ENCODE data around the gene BCL2. TPM values are rescaled to one million over a fixed set of nuclear protein-coding genes. Genes with fewer than 3 reads are reported as not detected.

The BCL2 gene
- total RNA-seq, 1 experiment from 2014 or later, result 1.5 TPM

DNA sequence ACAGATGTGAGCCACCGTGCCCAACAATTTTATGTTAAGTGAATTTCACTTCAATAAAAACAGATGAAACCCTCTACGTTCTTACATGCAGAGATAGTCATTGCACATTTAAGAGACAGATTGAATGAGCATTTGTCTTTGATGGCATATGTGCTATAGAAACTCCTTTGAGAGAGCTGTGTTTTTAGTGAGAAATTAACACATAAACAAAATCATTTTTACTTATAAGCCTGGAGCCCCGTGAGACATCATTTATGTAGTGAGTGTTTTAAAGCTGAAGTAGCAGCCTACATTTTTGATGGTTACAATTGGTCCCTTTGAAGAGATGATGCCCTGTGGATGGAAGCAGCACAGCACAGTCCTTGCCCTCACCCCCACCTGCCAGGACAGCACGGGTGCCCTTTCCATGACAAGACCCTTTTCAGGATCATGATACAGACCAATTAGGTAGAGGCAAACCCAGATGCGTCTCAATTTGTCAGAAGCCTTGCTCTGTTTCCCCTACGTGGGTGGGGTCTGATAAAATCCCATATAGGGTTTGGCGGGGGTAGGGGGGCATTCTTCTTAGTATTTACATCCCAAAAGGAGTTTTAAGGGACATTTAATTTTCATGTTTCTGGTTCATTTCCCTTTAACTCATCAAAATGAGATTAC, 237.1 kb downstream of the BCL2 start:
- intact Hi-C loops (cut with micrococcal nuclease), result no loop called here
- Histone ChIP-seq H3K9ac (ENCODE audit: low read length) (no peak overlapping the region), H3K36me3 (ENCODE audit: low read depth, low read length) (no peaks in the 10 kb centered on the region), H3K4me1 (ENCODE audit: insufficient read depth, low read length) (no peaks in the 10 kb centered on the region), H3K4me2 (ENCODE audit: low read length) (no peak overlapping the region), H3K27ac (ENCODE audit: low read length) (no peak overlapping the region), H3K4me3 (ENCODE audit: low read length) (no peak overlapping the region), H3K79me2 (ENCODE audit: low read length) (no peaks in the 10 kb centered on the region), H2AFZ (ENCODE audit: low read length) (no peak overlapping the region), H3K27me3 (ENCODE audit: low read length) (peaks cover 39% of the 10 kb centered on the region; the same call in 1 of the 2 replicates), H4K20me1 (ENCODE audit: low read length) (no peaks in the 10 kb centered on the region), H3K9me3 (ENCODE audit: low read length) (no peaks in the 10 kb centered on the region), H3F3A (ENCODE audit: low read length, unreplicated experiment) (no peaks in the 10 kb centered on the region), H3K9me2 (replicated peaks; ENCODE audit: low read length) (no peaks in the 10 kb centered on the region)
- DNase-seq (no peak), ATAC-seq (no peak)
- TF ChIP-seq EZH2 (IDR thresholded peaks at IDR 0.05; ENCODE audit: low read length, unreplicated experiment), result no peak
- no peak for TF ChIP-seq EZH2phosphoT487 (IDR thresholded peaks at IDR 0.05; ENCODE audit: borderline replicate concordance, low read length)
- no peak for TF ChIP-seq CTCF (conservative IDR thresholded peaks at IDR 0.05; ENCODE audit: low read depth, low read length)
- CTCF ChIA-PET, result no interaction called here
- POLR2A ChIA-PET (ENCODE audit: unreplicated experiment), result no interaction called here
- no TSS peak for BruUV-seq (replicated peaks)

DNA sequence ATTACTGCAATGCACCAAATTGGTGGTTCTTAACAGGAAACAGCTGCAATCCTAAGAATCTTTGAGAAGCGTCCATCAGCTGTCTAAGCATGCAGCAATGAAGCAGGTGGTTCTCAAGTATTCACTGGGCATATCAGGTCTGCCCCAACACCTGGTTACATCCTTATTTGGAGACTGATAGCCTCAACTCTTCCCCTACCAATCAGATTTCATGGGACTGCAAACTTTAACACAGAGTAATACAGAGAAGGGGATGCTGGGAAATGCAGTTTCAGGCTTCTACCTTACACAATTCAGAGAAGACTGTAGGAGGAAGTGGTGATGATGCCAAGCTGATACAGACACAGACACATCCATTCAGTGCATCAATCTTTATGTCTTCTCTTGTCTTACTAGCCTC, 240.5 kb downstream of the BCL2 start:
- Histone ChIP-seq H3K4me2 (ENCODE audit: low read length) (no peak overlapping the region), H2AFZ (ENCODE audit: low read length) (no peak overlapping the region), H3K79me2 (ENCODE audit: low read length) (no peaks in the 10 kb centered on the region), H3K9ac (ENCODE audit: low read length) (no peak overlapping the region), H3K27me3 (ENCODE audit: low read length) (peaks cover 22% of the 10 kb centered on the region; the same call in 1 of the 2 replicates), H3K27ac (ENCODE audit: low read length) (no peak overlapping the region), H3K4me3 (ENCODE audit: low read length) (no peak overlapping the region), H3F3A (ENCODE audit: low read length, unreplicated experiment) (no peaks in the 10 kb centered on the region), H3K4me1 (ENCODE audit: insufficient read depth, low read length) (peaks cover 4% of the 10 kb centered on the region; the same call in 1 of the 2 replicates), H3K36me3 (ENCODE audit: low read depth, low read length) (no peaks in the 10 kb centered on the region), H3K9me2 (replicated peaks; ENCODE audit: low read length) (no peaks in the 10 kb centered on the region), H3K9me3 (ENCODE audit: low read length) (no peaks in the 10 kb centered on the region), H4K20me1 (ENCODE audit: low read length) (no peaks in the 10 kb centered on the region)
- TF ChIP-seq EZH2 (IDR thresholded peaks at IDR 0.05; ENCODE audit: low read length, unreplicated experiment) (no peak), CTCF (conservative IDR thresholded peaks at IDR 0.05; ENCODE audit: low read depth, low read length) (no peak), EZH2phosphoT487 (IDR thresholded peaks at IDR 0.05; ENCODE audit: borderline replicate concordance, low read length) (no peak)
- no TSS peak for BruUV-seq (replicated peaks)
- ATAC-seq (no peak), DNase-seq (no peak)
- CTCF ChIA-PET, result no interaction called here
- POLR2A ChIA-PET (ENCODE audit: unreplicated experiment), result no interaction called here
- intact Hi-C loops (cut with micrococcal nuclease), result no loop called here

DNA sequence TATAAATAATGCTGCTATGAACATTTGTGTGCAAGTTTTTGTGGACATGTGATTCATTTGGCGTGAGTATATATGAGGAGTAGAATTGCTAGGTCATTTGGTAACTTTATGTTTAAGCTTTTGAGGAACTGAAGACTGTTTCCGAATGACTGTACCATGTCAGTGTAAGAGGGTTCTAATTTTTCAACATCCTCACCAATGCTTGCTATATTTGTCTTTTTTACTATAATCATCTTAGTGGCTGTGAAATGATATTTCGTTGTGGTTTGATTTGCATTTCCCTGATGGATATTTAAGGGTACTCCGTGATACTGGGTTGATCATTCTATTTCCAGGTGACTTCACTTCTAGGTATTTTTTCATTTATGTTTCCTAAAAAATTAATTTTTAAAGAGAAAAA, 241.1 kb downstream of the BCL2 start:
- peaks cover 4% of the 10 kb centered on the region; the same call in 1 of the 2 replicates for H3K4me1 ChIP-seq (ENCODE audit: insufficient read depth, low read length)
- H3K79me2 ChIP-seq (ENCODE audit: low read length), result no peaks in the 10 kb centered on the region
- no peak for ATAC-seq
- BruUV-seq (replicated peaks), result no TSS peak
- no peak overlapping the region for H3K27ac ChIP-seq (ENCODE audit: low read length)
- ChIA-PET POLR2A (ENCODE audit: unreplicated experiment) (no interaction called here), CTCF (no interaction called here)
- no peaks in the 10 kb centered on the region for H3F3A ChIP-seq (ENCODE audit: low read length, unreplicated experiment)
- no peak for DNase-seq
- H3K9ac ChIP-seq (ENCODE audit: low read length), result no peak overlapping the region
- H3K36me3 ChIP-seq (ENCODE audit: low read depth, low read length), result no peaks in the 10 kb centered on the region
- H3K9me2 ChIP-seq (replicated peaks; ENCODE audit: low read length), result no peaks in the 10 kb centered on the region
- no peak overlapping the region for H2AFZ ChIP-seq (ENCODE audit: low read length)
- TF ChIP-seq EZH2 (IDR thresholded peaks at IDR 0.05; ENCODE audit: low read length, unreplicated experiment) (no peak), CTCF (conservative IDR thresholded peaks at IDR 0.05; ENCODE audit: low read depth, low read length) (no peak), EZH2phosphoT487 (IDR thresholded peaks at IDR 0.05; ENCODE audit: borderline replicate concordance, low read length) (no peak)
- H3K27me3 ChIP-seq (ENCODE audit: low read length), result peaks cover 16% of the 10 kb centered on the region; the same call in 1 of the 2 replicates
- no peak overlapping the region for H3K4me3 ChIP-seq (ENCODE audit: low read length)
- H3K9me3 ChIP-seq (ENCODE audit: low read length), result no peaks in the 10 kb centered on the region
- no peak overlapping the region for H3K4me2 ChIP-seq (ENCODE audit: low read length)
- intact Hi-C loops (cut with micrococcal nuclease), result no loop called here
- H4K20me1 ChIP-seq (ENCODE audit: low read length), result no peaks in the 10 kb centered on the region
